Posterior cingulate gyrus (tissue), 11 donors: ENCODE data around the gene ASTN1.

Experiments used
- DNase-seq, 10 donors: peaks; one replicate each; pipeline versions ENCODE4 v3.0.0 to v3.0.0-alpha.2; 2020 to 2021; ENCODE audit warnings: mixed read lengths in 3 of 10
- intact Hi-C: fragments of 100-400 bp; cut with DNase I; formaldehyde crosslinking; loops from one replicate; pipeline ENCODE4 v1.15.1; 2023

Gene ASTN1

GRCh38 chr1:176896216-176896615 is 268.3 kb downstream of the ASTN1 start:
- intact Hi-C loops, result loop anchor here (2.0 to 10.0 kb wide), 3 partner anchors 459 to 1051 kb away; no protein-coding TSS in a partner anchor
- DNase-seq, result no peak

- intact Hi-C loops, result loop anchor here (10.0 kb wide), 1 partner anchor 460 kb away; no protein-coding TSS in a partner anchor
- DNase-seq, result no peak
Observed at GRCh38 chr1:176894450-176894849, 270.1 kb downstream of the ASTN1 start.

- intact Hi-C loops, result loop anchor here (10.0 kb wide), 1 partner anchor 461 kb away; no protein-coding TSS in a partner anchor
Observed at GRCh38 chr1:176893625-176894352, 270.7 kb downstream of the ASTN1 start.

GRCh38 chr1:176888471-176889032 is 276.0 kb downstream of the ASTN1 start:
- intact Hi-C loops, result no loop called here
- no peak for DNase-seq

More at GRCh38 chr1:176893625-176894352, 270.7 kb downstream of the ASTN1 start:
- no peak for DNase-seq

GRCh38 chr1:176885751-176886150 is 278.8 kb downstream of the ASTN1 start:
- no peak for DNase-seq
- intact Hi-C loops, result no loop called here

GRCh38 chr1:176885341-176885740 is 279.2 kb downstream of the ASTN1 start:
- intact Hi-C loops, result no loop called here
- no peak for DNase-seq

- no peak for DNase-seq
- intact Hi-C loops, result loop anchor here (5.0 kb wide), 1 partner anchor 1728 kb away; no protein-coding TSS in a partner anchor
Observed at GRCh38 chr1:176884911-176885310, 279.6 kb downstream of the ASTN1 start.

GRCh38 chr1:176884286-176884685 is 280.2 kb downstream of the ASTN1 start:
- intact Hi-C loops, result loop anchor here (5.0 kb wide), 1 partner anchor 1727 kb away; no protein-coding TSS in a partner anchor
- DNase-seq, result no peak

GRCh38 chr1:176880955-176881595 is 283.4 kb downstream of the ASTN1 start:
- DNase-seq, result peak; percentile 44 to 94 (median 79)
- intact Hi-C loops, result loop anchor here (1.0 to 5.0 kb wide), 2 partner anchors 321 to 1724 kb away; no protein-coding TSS in a partner anchor

GRCh38 chr1:176879784-176880620 is 284.5 kb downstream of the ASTN1 start:
- DNase-seq, result no peak
- intact Hi-C loops, result loop anchor here (5.0 kb wide), 1 partner anchor 1723 kb away; no protein-coding TSS in a partner anchor

GRCh38 chr1:176878750-176879536 is 285.6 kb downstream of the ASTN1 start:
- DNase-seq, result no peak
- intact Hi-C loops, result no loop called here

GRCh38 chr1:176877557-176877956 is 287.0 kb downstream of the ASTN1 start:
- no peak for DNase-seq
- intact Hi-C loops, result no loop called here

GRCh38 chr1:176876966-176877515 is 287.5 kb downstream of the ASTN1 start:
- no peak for DNase-seq
- intact Hi-C loops, result no loop called here

GRCh38 chr1:176869577-176869976 is 294.9 kb downstream of the ASTN1 start:
- no peak for DNase-seq
- intact Hi-C loops, result no loop called here

GRCh38 chr1:176866011-176866714 is 298.3 kb downstream of the ASTN1 start:
- no peak for DNase-seq
- intact Hi-C loops, result no loop called here

- intact Hi-C loops, result no loop called here
- DNase-seq, result no peak
Observed at GRCh38 chr1:176864211-176864610, 300.3 kb downstream of the ASTN1 start.

GRCh38 chr1:176863613-176864012 is 300.9 kb downstream of the ASTN1 start:
- intact Hi-C loops, result no loop called here
- DNase-seq, result no peak

GRCh38 chr1:176858433-176858916 is 306.0 kb downstream of the ASTN1 start:
- intact Hi-C loops, result no loop called here
- DNase-seq, result no peak
